ENCODE data around the gene APBB2.

The APBB2 gene

DNA sequence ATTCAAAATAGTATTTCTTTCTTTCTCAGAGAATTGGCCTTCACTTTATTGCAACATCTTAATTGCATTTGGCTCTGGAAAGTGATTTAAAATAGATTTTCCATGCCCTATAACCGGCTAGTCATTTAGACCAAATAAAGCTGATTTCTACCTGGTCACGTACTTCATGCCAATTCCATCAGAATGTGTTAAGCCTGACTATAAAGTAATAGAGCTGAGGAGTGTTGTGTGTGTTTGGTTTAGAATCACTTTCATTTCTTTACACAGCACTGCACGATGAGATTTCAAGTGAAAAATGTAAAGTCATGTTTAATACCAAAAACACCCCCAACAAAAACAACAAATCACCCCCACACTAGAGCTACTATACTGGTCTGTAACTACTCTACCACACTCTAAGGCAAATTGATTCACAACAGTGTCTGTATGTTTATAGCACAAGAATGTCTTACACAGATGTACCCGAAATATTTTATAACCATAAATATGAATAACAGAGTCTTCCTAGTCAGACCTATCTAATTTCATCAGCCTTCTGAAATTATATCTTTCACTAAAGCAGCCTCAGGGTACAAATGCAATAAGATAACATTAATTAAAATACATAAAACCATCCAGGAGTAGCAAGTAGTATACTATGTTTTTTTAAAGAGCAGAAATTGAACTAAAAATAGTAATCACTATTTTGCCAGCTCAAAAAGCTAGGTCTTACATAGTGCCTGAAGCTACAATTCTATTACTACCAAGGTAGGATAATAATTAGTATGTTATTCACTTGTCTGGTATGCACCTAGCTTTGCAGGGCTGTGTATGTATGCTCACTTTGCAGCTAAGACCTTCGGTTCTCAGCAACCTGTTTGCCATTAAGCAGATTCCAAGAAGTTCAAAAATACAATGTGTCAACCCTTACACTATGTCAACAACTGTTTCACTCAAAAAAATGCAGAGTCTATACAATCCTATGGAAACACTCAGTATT is 28.4 kb downstream of the APBB2 start:
- no peak for TF ChIP-seq CTCF (IDR thresholded peaks at IDR 0.05; ENCODE audit: insufficient read depth, low read depth, low read length, missing control alignments)
- H3K4me3 ChIP-seq (ENCODE audit: low read depth, low read length), result peak overlapping the region; percentile 48
- no peak for DNase-seq (ENCODE audit: low read depth)

GRCh38 chr4:41184009-41184408 is 30.3 kb downstream of the APBB2 start:
- DNase-seq (ENCODE audit: low read depth), result no peak
- no peak overlapping the region for H3K4me3 ChIP-seq (ENCODE audit: low read depth, low read length)
- TF ChIP-seq CTCF (IDR thresholded peaks at IDR 0.05; ENCODE audit: insufficient read depth, low read depth, low read length, missing control alignments), result no peak

- TF ChIP-seq CTCF (IDR thresholded peaks at IDR 0.05; ENCODE audit: insufficient read depth, low read depth, low read length, missing control alignments), result no peak
Observed at GRCh38 chr4:41183021-41183553, 31.3 kb downstream of the APBB2 start.

GRCh38 chr4:41181037-41181436 is 33.3 kb downstream of the APBB2 start:
- no peak for DNase-seq (ENCODE audit: low read depth)
- TF ChIP-seq CTCF (IDR thresholded peaks at IDR 0.05; ENCODE audit: insufficient read depth, low read depth, low read length, missing control alignments), result no peak
- H3K4me3 ChIP-seq (ENCODE audit: low read depth, low read length), result no peak overlapping the region

More at GRCh38 chr4:41183021-41183553, 31.3 kb downstream of the APBB2 start:
- no peak for DNase-seq (ENCODE audit: low read depth)
- no peak overlapping the region for H3K4me3 ChIP-seq (ENCODE audit: low read depth, low read length)

- H3K4me3 ChIP-seq (ENCODE audit: low read depth, low read length), result no peak overlapping the region
- no peak for DNase-seq (ENCODE audit: low read depth)
- TF ChIP-seq CTCF (IDR thresholded peaks at IDR 0.05; ENCODE audit: insufficient read depth, low read depth, low read length, missing control alignments), result no peak
Observed at GRCh38 chr4:41179498-41180195, 34.7 kb downstream of the APBB2 start.

GRCh38 chr4:41178372-41179370 is 35.7 kb downstream of the APBB2 start:
- TF ChIP-seq CTCF (IDR thresholded peaks at IDR 0.05; ENCODE audit: insufficient read depth, low read depth, low read length, missing control alignments), result no peak
- DNase-seq (ENCODE audit: low read depth), result no peak

More at GRCh38 chr4:41178372-41179370, 35.7 kb downstream of the APBB2 start:
- H3K4me3 ChIP-seq (ENCODE audit: low read depth, low read length), result no peak overlapping the region

All from GM12865 (cell line).